IPS DF 4.7 (cell line): ENCODE results near the gene FXYD6.
"Not testable (repeated sequence)": the region's sequence is repeated elsewhere in the genome, so short reads cannot be mapped to it uniquely, and the experiment has no call there.

Experiments
- DNase-seq: peaks from one replicate; pipeline ENCODE4 v3.0.0-alpha.2; 2013; ENCODE audit warnings: low spot score; ENCODE audit errors: extremely low read depth

The FXYD6 gene, protein sequence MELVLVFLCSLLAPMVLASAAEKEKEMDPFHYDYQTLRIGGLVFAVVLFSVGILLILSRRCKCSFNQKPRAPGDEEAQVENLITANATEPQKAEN

DNA sequence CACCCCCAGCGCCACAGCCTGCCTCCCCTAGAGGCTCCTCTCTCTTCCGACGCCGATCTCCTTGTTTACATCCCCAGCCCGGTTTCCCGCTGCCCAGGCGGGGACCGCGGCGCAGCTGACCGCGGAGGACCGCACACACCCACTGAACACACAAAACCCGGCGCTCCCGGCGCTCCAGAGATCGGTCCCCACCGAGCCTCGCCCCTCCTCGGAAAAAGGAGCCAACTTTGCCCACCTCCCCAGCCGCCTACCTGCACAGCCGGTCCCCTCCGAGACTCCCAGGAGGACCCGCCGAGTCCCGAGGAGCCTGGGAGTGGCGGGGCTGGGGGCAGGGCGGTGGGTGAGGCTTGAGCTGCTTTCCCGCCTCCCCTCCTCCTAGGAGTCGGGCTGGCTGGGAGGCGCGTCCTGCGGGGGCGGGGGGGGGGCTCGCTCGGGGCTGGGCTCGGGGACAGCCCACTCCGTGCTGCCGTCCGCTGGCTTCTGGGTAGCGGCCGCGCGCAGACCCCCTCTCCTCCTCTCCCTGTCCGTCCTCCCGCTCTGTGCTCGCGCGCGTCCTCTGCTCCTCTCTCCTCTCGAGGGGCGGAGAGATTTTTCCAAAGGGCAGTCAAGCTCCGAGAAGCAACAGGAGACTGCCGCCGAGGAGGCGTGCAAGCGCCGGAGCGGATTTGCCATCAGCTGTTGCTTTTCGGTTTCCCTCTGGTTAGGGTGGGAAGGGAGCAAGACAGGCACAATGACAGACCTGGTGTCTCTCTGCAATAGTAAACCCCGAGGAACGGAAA, at the start of gene FXYD6:
FXYD6 (minus strand) TSS at position 318 of the 779 bp plus-strand sequence. CDS start 33,882 bp downstream, outside the sequence.
- no peak for DNase-seq

DNA sequence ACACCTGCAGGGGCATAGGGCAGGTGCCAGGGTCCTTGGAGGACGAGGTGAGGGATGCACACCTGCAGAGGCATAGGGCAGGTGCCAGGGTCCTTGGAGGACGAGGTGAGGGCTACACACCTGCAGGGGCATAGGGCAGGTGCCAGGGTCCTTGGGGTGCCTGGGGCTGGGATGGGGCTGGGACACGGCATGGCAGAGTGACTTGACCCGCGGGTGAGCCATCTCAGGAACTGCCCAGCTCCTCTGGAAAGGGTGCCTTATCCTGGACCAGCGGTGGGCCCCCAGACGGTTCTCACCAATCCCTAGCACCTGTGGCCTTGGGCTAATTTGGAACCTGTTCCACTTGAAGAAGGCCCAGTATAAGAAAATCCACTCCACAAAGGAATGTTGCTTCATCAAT, 49.7 kb upstream of the FXYD6 start:
- not testable (repeated sequence) for DNase-seq

DNA sequence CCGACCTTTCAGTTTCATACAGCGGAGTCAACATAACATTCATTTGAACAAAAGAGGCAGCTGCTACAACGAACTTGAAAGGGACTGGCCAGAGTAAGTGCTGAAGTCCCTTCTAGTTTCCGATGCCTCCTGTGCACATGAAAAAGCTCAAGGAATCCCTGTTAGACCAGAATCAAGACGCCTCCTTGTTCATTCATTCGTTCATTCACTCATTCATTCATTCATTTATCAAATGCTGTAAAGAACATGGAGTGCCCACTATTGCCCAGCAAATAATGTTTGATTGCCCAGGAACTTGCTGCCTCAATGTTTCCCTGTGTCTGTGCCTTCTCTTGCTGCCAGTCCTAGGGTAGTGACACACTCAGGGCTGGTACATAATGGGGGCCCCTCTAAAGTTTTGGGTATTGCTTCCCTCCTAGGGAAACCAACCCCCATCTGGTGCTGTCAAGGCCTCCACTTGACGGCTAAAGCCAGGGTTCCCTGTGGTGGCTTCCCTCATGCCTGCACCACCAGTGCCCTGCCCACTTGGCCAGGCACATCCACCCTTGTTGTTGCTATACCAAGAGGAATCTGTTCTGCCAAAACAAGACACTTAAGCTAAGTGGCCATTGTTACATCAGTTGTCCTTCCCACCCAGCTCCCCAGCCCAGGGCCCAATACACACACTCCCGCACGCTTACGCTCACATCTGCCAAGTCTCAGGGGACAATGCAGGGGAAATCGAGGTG, 48.9 kb upstream of the FXYD6 start:
- DNase-seq, result no peak

DNA sequence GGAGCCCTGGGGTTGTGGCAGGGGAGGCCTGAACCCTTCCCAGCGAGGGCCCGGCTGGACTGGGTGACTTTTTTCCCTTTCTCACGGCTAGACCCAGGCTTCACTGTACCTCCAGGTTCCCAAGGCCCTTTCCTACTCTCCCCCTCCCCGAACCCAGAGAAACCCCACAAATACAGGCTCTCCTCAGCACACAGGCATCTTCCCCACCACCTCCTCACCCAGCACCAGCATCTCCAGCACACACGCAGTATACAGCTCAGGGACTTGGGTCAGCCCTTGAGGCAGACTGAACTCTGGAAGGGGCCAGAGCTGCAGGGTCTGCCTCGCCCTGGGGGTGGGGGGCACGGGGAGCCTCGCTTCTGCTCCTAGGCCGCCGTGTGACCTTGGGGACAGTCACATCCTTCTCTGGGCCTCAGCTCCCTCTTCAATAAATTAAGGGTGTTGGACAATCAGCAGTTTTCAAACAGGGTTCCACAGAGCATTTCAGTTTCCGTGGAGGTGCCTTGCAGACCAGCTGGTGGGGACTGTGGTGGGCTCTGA, 48.2 kb upstream of the FXYD6 start:
- DNase-seq, result no peak

DNA sequence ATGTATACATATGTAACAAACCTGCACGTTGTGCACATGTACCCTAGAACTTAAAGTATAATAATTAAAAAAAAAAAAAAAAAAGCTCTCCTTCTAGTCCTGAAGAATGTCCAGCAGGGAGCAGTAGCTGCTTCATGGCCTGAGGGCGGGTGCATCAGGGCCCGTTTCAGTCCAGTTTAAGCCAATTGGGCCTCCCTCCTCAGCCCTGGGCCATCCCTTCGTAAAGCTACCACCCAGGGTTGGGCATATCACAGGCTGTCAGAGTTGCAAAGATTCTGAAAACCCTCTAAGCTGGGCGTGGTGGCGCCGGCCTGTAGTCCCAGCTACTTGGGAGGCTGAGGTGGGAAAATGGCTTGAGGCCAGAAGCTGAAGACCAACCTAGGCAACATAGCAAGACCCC, 47.3 kb upstream of the FXYD6 start:
- DNase-seq, result no peak

DNA sequence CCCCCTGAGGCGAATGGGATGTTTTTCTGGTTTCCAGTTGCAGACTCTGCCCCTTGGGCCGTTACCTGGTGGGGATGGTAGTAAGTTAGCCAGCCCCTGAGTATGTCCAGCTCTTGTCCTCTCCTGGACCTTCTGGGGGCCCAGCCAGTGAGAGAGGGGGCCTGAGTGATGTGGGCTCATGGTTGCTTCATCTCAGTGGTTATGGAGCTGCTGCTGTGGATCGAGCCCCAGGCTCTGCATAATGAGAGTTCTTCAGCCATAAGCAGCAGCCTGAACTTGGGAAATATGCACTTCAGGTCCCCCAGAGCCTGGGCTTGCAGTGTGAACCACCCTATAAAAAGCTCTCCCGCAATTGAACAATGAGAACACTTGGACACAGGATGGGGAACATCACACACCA, 46.8 kb upstream of the FXYD6 start:
- DNase-seq, result no peak

DNA sequence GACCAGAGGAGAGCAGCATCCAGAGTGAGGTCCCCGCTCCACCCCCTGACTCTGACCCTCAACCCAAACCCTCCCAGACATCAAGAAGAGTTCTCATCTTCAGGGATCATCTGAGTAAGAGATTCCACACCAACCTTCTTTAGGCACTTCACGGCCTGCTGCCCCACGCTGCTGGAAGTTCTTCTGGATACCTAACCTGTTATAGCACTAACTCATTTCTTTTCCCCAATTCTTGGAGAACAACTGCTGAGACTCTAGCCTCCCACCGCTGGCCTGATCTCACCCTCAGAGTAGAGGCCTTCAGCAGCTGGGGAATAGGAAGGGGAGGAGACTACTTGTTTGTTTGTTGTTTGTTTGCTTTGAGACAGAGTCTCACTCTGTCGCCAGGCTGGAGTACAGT, 45.4 kb upstream of the FXYD6 start:
- no peak for DNase-seq

DNA sequence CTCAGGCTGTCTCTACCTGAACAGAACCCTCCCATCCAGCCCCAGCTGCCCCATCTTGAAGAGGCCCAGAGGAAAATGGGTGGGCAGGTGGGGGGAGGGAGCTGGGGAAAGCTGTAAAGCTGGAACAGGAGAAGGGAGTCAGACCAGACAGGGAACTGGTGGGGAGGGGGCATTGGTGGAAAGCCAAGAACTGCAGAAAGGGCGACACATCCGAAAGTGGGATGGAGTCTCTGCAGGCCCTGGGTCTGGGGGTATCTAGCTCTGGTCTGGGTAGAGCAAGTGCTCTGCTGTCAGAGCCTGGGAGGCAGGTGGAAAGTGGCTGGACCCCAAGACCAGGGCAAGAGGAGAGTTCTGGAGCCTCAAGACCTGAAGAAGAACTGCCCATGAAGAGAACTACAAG, 45.0 kb upstream of the FXYD6 start:
- no peak for DNase-seq

DNA sequence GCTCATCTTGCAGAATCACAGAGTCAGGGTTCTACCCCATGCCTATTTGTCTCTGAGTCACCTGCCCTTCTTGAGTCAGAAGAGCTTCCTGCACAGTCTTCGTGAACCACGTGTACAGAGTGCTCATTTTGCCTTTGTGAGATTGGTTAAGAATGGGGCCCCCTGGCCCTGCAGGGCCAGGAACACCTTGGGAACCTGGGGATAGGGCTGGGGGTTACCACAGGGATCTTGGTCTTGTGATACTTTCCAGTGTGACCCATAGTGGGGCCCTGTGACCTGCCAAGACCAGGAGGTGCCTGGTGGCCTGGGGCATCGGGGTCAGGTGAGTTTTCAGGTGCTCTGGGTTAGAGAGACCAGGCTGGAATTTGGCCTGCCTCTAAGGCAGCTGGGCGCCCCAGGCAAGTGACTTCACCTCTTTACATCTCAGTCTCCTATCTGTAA, 43.3 kb upstream of the FXYD6 start:
- no peak for DNase-seq

DNA sequence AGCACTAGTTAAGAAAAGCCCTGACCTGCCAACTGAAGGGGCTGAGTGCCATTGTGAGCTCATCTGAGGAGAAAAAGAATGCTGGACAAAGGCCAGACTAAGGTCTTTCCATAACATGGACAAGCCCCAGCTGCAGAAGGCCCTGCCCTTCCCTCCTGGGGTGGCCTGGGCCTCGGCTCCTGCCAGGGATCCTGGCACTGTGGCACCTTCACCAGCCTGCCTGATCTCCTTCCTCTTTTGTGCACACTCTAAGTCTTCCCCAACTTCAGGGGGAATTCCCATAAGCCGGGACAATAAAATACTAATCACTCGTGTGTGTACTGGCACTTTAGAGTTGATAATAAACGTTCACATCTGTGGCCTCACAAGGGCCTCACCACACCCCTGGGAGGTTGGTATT, 42.9 kb upstream of the FXYD6 start:
- no peak for DNase-seq

DNA sequence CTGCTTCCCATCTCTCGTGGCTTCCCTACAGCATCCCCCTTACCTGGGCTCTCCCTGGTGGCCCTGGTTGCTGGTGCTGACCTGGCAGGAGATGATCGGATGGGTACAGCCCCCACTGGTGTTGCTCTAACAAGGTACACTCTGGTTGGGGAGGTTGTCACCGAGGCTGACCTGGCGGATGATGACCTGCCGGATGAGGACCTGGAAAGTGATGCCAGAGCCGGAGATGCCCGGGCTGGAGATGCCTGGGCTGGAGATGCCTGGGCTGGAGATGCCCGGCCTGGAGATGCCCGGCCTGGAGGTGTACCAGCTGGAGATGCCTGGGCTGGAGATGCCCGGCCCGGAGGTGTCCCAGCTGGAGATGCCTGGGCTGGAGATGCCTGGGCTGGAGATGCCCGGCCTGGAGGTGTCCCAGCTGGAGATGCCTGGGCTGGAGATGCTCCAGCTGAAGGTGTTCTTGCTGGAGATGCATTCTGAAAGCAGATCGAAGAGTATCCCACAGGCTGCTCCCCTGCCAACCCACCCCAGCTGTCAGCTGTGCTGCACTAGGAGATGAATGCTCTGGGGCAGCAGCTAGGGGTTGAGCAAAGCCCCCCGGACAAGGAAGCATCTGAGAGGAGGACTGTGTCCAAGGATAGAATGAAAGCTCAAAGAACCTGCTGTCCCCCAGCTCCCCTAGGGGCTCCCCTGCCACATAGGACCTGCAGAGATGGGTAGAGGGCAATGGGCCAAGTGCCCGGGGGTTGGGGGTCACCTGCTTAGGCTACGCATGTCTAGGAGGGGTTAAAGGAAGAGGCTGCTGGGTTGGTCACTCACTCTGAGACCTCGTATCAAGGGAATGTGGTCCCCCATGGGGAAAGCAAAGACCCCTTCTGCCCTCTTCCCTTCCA, 42.2 kb upstream of the FXYD6 start:
- no peak for DNase-seq

DNA sequence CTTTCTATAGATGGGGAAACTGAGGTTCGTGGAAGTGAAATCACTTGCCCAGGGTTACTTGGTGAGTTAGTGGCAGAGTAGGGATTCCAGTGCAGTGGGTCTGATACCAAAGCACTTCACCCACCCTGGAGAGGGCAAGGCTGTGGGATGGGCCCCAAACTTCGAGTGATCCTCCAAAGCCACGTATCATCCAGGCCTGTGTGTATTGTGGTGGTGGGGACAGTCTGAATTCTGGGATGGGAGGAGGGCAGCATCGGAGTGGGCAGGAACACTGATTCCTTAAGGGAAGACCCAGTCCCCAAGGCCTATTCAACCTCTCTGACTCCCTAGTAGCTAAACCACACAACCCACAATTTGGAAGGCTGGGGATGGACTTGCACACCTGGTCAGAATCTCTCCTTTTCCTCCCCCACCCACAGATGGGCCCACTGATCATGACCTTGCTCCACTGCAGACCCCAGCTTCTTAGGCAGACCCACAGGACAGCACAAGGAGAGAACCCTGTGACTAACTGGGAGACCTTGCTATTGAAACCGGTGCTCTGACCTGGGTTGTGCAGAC, 41.2 kb upstream of the FXYD6 start:
- no peak for DNase-seq

DNA sequence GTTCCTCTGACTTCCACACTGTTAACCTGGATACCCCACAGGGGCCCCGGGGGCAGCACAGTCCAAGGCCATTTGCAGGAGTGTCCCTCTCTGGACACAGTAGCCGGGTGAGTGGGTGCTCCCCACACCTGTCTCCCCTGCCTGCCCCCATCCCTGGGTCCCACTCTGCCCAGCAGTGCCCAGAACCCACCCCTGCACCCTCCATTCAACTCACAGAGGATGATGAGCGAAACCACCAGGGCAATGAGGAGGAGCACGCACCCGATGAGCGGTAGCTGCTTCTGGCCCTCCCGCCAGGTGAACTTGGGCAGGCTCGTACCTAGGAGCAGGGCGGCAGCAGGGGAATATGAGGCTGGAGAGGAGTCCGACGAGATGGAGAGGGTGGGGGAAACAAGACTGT, 40.5 kb upstream of the FXYD6 start:
- no peak for DNase-seq

DNA sequence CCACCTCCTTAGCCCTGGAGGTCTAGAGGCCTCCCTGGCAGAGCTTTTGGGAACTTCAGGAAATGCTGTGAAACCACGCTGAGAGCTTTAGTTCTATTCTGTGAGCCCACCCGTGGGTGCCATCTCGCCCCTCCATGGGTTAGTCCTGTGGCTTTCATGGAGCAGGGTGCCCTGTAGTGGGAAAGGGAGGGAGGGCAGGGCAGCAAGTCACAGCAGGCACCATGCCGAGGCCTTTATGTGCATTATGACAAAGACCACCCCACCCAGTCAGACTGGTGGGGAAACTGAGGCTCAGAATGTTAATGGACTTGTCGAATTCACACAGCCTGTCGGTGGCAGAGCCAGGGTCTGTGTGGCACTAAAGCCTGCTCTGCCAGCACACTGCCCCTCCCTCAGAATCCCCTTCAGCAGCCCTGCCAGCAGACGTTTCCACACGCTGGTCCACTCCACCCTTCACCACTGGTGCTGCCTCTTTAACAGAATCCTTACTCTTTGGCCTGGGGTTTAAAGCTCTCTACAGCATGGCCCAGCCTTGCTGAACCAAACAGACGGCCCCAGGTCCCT, 39.3 kb upstream of the FXYD6 start:
- no peak for DNase-seq

DNA sequence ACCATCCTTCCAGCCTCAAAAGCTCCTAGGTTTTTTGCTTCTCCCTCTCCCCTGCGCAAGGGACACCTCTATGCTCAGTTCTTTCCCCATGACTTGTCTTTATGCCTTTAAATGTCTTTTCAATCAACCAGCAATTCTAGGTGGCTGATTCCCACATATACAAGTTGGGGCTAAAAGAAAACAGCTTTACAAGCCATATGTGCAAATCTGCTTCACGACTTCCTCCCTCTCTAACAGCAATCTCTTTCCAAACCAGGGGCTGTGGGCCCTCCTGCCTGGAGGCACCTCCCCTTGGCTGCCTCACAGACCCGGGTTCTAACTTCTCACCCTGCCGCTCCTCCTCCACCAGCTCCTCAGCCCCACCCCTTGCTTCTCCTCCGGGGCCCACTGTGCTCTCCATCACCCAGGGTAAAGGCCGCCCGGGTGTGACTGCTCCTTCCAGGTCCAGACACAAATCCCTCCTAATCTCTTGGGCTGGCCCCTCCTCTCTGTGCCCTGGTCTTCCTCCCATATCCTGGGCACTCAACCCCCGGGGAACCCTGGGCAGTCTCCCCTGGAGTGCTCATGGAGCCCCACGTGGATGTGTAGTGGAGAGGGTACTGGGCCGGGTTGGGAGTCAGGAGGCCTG, 38.6 kb upstream of the FXYD6 start:
- no peak for DNase-seq

DNA sequence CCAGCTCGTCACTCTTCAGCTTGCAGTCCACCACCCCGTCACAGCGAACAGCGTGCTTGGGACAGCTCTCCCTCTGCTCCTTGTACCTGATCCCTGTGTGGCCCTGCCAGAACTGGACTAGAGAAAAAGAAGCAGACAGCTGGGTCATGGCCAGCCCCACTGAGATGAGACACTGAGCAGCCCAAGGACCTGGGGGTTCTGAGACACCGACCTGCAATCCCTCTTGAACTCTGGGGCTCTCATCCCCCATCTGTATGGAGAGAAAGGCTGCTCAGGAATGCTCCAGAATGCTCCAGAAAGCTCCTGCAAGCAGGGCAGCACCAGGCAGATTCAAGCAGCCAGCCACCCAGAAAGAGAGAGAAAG, 37.9 kb upstream of the FXYD6 start:
- DNase-seq, result no peak

DNA sequence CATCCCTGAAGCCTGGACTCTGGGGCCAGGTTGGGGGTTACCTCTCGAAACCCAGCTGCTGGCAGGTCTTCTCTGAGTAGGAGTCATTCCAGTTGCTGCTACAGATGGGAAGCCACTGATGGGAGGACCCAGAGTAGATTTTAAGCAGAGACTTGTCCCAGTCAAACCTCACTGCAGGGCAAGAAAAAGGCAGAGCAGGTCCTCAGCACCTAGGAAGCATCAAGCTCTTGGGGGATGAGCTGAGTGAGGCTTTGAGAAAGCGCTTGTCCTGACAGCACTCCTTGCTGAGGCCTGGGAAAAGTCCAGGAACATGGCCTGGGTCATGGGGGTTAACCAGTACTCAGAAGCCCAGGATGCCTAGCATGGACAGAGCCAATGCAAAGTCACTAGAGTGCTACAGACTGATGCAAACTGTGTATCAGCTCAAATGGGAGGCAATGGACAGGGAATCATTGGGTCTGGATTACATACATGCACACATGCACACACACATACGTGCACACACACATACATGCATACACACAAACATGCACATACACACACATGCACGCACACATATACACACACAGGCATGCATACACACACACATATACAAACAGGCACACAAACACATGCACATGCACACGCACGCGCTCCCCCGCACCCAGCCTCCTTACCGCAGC, 37.4 kb upstream of the FXYD6 start:
- no peak for DNase-seq

DNA sequence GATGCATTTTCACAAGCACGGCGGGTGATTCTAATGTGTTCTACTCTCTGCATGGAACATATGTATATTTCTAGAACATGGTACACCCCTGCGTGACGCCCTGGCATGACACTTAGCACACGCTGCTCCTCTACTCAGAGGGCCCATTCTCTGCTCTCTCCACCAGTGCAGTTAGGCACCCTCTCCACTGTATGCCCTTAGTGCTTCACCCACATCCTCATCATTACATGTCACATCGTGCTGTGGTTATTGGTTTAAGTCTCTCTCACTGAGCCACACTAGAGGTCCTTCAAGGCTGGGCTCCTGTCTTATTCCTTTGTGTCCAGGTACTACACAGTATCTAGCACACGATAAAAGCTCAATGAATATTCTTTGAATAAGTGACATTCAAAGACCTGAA, 36.0 kb upstream of the FXYD6 start:
- DNase-seq, result no peak

DNA sequence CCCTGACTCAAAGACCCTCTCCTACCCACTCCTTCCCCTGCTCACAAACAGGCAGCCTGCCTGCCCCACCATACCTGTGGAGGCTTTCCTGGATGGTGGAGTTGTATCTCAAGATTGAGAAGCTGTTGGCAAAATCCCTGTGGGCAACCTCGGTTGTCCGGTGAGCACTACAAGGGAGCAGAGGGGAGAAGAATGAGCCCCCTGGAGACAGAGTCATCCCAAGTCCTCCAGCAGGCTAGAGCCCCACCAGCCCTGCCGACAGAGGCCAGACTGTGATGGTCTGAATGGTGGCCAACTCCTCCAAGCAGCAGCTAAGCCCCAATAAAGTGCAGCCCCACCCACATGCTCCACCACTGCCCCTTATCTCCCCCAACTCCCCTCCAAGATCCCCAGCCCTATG, 35.2 kb upstream of the FXYD6 start:
- DNase-seq, result no peak
